Tibial artery (tissue), 4 donors: ENCODE measurements around the gene IFNL3.
"Not testable (repeated sequence)": the region's sequence is repeated elsewhere in the genome, so short reads cannot be mapped to it uniquely, and the experiment has no call there.

Source experiments
- DNase-seq, 2 donors: peaks; one replicate each; pipeline ENCODE4 v3.0.0-alpha.2; 2019
- H3K27ac ChIP-seq, 2 donors: fragments of 200-600 bp; sonication (generic) in 1 of 2; 1 replicate in 1 of 2; 2 replicates in 1 of 2; pipeline ENCODE4 v1.5.1; 2018 to 2019; ENCODE audit warnings: mild to moderate bottlenecking in 1 of 2
- H3K27me3 ChIP-seq, 2 donors: fragments of 200-600 bp; sonication (generic) in 1 of 2; one replicate each; pipeline versions ENCODE4 v1.5.1 to v1.6.0; 2016 to 2019
- H3K36me3 ChIP-seq, 3 donors: fragments of 200-600 bp; sonication (generic) in 2 of 3; one replicate each; pipeline ENCODE4 v1.5.1; 2016 to 2019; ENCODE audit warnings: mild to moderate bottlenecking in 2 of 3
- H3K4me1 ChIP-seq, 4 donors: fragments of 200-600 bp; sonication (generic) in 2 of 4; 1 replicate in 3 of 4; 2 replicates in 1 of 4; pipeline ENCODE4 v1.5.1; 2016 to 2019
- H3K4me3 ChIP-seq, 2 donors: fragments of 200-600 bp; sonication (generic) in 1 of 2; 1 replicate in 1 of 2; 2 replicates in 1 of 2; pipeline ENCODE4 v1.5.1; 2018 to 2019; ENCODE audit warnings: mild to moderate bottlenecking in 2 of 2
- H3K9me3 ChIP-seq, 3 donors: fragments of 200-600 bp; sonication (generic) in 1 of 3; one replicate each; pipeline ENCODE4 v1.5.1; 2016 to 2019
- CTCF ChIP-seq, 2 experiments: fragments of 200-600 bp in 1 of 2; fragments of 450-650 bp in 1 of 2; IDR thresholded peaks; one replicate each; pipeline ENCODE4 v1.5.1; 2017 to 2019; ENCODE audit warnings: antibody characterized with exemption in 2 of 2, mild to moderate bottlenecking in 1 of 2, moderate library complexity in 1 of 2
- intact Hi-C: fragments of 100-400 bp; cut with DNase I; formaldehyde crosslinking; loops from one replicate; pipeline ENCODE4 v1.15.0; 2023; ENCODE audit warnings: low total_unique reads

Gene IFNL3

GRCh38 chr19:39275578-39275977 lies 30.8 kb upstream of the IFNL3 start:
- no peak for TF ChIP-seq CTCF (IDR thresholded peaks at IDR 0.05)
- intact Hi-C loops = no loop called here
- peaks cover 0 to 18% of the 10 kb centered on the region in 2 donors for H3K27me3 ChIP-seq

DNA sequence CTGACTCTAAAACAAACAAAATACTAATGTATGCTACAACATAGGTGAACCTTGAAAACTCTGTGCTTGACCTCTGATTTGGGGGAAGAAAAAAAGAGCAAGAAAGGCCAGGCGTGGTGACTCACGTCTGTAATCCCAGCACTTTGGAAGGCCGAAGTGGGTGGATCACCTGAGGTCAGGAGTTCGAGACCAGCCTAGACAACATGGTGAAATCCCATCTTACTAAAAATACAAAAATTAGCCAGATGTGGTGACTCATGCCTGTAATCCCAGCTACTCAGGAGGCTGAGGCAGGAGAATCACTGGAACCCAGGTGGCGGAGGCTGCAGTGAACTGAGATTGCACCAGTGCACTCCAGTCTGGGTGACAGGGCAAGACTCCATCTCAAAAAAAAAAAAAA lies 29.1 kb upstream of the IFNL3 start:
- H3K27me3 ChIP-seq = peaks cover 0 to 30% of the 10 kb centered on the region in 2 donors
- H3K9me3 ChIP-seq, intact Hi-C loops, H3K4me3 ChIP-seq, H3K27ac ChIP-seq, H3K36me3 ChIP-seq, DNase-seq, H3K4me1 ChIP-seq: not testable (repeated sequence)

More at GRCh38 chr19:39275578-39275977, 30.8 kb upstream of the IFNL3 start:
- Histone ChIP-seq H3K4me1 (no peaks in the 10 kb centered on the region), H3K36me3 (no peaks in the 10 kb centered on the region), H3K27ac (no peak overlapping the region), H3K9me3 (no peaks in the 10 kb centered on the region), H3K4me3 (no peak overlapping the region)
- DNase-seq = no peak

DNA sequence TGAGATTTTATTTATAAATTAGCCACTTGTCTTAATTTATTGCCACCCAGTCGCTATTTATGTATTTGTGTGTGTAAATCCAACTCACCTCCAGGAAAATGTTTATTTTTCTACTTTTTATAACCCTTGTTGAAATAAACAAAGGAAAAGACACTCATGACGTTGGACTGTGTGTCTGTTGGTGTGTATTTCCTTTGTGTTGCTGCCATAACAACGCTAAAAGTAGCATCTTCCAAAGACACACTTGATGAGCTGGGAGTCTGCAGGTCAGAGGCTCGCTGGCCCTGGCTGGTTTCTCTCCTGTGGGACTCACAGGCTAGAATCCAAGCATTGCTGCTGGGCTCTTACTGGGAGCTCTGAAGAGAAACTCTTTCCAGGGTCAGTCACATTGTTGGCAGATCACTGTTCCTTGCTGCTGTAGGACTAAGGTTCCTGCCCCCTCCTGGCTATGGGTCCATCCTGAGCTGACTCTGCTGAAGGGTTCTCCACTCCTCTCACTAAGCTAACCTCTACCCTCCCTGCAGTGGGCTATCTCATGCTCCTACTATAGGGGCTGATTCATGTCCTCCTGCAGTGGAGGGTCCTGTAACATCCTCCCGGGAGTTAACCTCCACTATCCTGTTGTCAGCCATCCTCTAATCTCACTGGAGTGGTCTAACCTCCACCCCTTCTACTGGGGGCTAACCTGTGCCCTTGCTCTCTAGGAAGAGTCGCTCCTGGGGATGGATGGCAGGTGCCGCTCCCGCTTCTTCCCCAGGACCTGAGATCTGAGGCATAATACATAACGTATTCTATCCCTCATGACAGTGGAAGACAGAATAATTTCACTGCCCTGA lies 25.4 kb upstream of the IFNL3 start:
- Histone ChIP-seq H3K4me1 (peaks cover 0 to under 1% (median under 1%) of the 10 kb centered on the region in 4 donors), H3K36me3 (no peaks in the 10 kb centered on the region), H3K27me3 (peaks cover 0 to 36% of the 10 kb centered on the region in 2 donors), H3K9me3 (no peaks in the 10 kb centered on the region), H3K27ac (no peak overlapping the region), H3K4me3 (no peak overlapping the region)
- intact Hi-C loops = no loop called here
- DNase-seq = no peak
- no peak for TF ChIP-seq CTCF (IDR thresholded peaks at IDR 0.05)

- peaks cover 0 to 45% of the 10 kb centered on the region in 2 donors for H3K27me3 ChIP-seq
- H3K9me3 ChIP-seq, intact Hi-C loops, H3K27ac ChIP-seq, H3K36me3 ChIP-seq, DNase-seq, H3K4me3 ChIP-seq, H3K4me1 ChIP-seq: not testable (repeated sequence)
Observed at GRCh38 chr19:39269369-39269768, 24.6 kb upstream of the IFNL3 start.

DNA sequence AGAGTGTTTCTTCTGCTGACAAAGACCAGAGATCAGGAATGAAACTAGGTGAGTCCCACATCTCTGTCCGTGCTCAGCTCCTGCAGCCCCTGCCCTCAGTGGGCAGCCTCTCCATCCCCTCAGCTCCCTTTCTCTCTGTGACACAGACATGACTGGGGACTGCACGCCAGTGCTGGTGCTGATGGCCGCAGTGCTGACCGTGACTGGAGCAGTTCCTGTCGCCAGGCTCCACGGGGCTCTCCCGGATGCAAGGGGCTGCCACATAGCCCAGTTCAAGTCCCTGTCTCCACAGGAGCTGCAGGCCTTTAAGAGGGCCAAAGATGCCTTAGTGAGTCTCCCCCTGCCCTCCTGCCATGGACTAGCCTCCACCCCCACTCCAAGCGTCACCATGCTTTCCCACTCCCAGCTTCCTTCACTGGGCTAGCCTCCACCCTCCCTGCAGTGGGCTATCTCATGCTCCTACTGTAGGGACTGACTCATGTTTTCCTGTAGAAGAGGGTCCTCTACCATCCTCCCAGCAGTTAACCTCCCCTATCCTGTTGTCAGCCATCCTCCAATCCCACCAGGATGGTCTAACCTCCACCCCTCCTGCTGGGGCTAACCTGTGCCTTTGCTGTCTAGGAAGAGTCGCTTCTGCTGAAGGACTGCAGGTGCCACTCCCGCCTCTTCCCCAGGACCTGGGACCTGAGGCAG lies 23.9 kb upstream of the IFNL3 start:
- not testable (repeated sequence) for DNase-seq
- peaks cover 0 to 52% of the 10 kb centered on the region in 2 donors for H3K27me3 ChIP-seq

GRCh38 chr19:39268085-39268484 lies 23.3 kb upstream of the IFNL3 start, which contains the start of gene IFNL2:
TSS of gene IFNL2 (plus strand) at chr19:39268396. CDS start at chr19:39268569, 173 bp downstream.
- peaks cover 0 to 58% of the 10 kb centered on the region in 2 donors for H3K27me3 ChIP-seq
- intact Hi-C loops = not testable (repeated sequence)

More for the DNA sequence above, 23.9 kb upstream of the IFNL3 start:
- intact Hi-C loops, H3K4me3 ChIP-seq, H3K9me3 ChIP-seq, H3K27ac ChIP-seq, H3K36me3 ChIP-seq: not testable (repeated sequence)
- H3K4me1 ChIP-seq = peaks cover 0 to 16% (median 5%) of the 10 kb centered on the region in 4 donors

DNA sequence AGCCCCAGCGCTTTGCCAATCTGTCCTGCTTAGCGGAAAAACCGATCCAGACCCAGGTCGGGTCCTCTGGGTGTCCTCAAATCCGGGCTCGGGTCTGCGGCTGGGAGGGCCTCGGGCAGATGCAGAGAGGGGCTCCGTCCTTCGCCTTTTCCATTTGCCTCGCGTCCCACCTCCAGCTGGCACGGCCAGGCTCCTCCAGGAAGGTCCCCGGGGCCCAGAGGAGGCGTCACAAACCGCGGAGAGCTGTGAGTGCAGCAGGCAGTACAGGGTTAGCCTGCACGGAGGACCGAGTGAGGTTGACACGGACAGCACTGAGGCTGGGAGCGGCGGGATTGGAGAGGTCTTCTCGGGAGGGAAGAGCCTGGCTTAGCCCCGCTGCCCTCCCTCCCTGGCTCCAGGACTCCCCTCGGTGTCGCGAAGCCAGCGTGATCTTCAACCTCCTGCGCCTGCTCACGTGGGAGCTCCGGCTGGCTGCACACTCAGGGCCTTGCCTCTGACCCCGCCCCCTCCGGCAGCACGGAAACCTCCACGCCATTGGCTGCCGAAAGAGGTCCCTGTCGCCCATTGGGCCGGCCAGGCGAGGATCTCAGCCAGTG lies 20.6 kb upstream of the IFNL3 start:
- no peak for TF ChIP-seq CTCF (IDR thresholded peaks at IDR 0.05)
- DNase-seq = no peak
- peaks cover 0 to 76% of the 10 kb centered on the region in 2 donors for H3K27me3 ChIP-seq
- intact Hi-C loops = no loop called here
- H3K4me3 ChIP-seq = no peak overlapping the region
- peaks cover 0 to 16% (median 5%) of the 10 kb centered on the region in 4 donors for H3K4me1 ChIP-seq
- H3K9me3 ChIP-seq = no peaks in the 10 kb centered on the region
- no peaks in the 10 kb centered on the region for H3K36me3 ChIP-seq
- H3K27ac ChIP-seq = no peak overlapping the region

More at GRCh38 chr19:39268085-39268484, 23.3 kb upstream of the IFNL3 start, which contains the start of gene IFNL2:
- not testable (repeated sequence) for H3K9me3 ChIP-seq, H3K27ac ChIP-seq, H3K4me3 ChIP-seq, DNase-seq, H3K36me3 ChIP-seq
- peaks cover 0 to 16% (median 5%) of the 10 kb centered on the region in 4 donors for H3K4me1 ChIP-seq
